ENCODE data around the gene SBK1.
"Not testable (repeated sequence)": the region's sequence is repeated elsewhere in the genome, so short reads cannot be mapped to it uniquely, and the experiment has no call there.

SBK1 gene

DNA sequence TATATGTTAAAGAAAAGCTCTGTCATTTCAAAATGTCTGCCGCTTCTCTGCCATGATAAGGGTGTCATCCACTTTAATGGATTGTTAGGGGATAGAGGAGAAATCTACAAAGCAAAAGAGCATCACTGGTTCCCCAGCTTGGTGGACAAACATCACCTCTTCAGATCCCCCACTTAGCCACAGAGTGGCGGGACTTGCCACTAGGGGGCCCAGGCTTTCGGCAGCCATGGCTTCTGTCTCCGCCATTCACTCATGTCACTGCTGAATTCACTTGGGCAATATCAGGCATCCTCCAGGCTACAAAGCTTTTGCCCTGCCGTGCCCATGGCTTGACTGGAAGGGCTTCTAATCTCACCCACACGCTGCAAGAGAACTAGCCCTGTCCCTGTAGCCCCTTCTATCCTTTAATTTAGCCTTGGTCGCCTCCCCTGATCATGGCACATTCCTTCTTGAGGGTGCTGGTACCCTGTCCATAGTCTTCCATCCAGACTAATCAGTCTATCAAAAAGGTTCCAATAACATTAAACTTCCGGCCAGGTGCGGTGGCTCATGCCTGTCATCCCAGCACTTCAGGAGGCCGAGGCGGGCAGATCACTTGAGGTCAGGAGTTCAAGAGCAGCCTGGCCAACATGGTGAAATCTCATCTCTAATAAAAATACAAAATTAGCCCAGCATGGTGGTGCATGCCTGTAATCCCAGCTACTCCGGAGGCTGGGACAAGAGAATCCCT, 34.7 kb downstream of the SBK1 start:
- no peaks in the 10 kb centered on the region for H3K27me3 ChIP-seq (ENCODE audit: control insufficient read depth, insufficient read depth, low read length)
- no peaks in the 10 kb centered on the region for H3K9me3 ChIP-seq (ENCODE audit: control insufficient read depth, insufficient read depth, low read length)
- WGBS (ENCODE audit: insufficient coverage, insufficient read length): no CpG with 5 or more reads among the region's 12 CpGs
- no peak overlapping the region for H3K27ac ChIP-seq (ENCODE audit: low read length)
- DNase-seq (ENCODE audit: low read depth, low spot score): no peak
- H3K4me3 ChIP-seq (ENCODE audit: low read length): no peak overlapping the region
- no peaks in the 10 kb centered on the region for H3K36me3 ChIP-seq (ENCODE audit: control insufficient read depth, insufficient read depth, low read length)
- peaks cover 2% of the 10 kb centered on the region; the same call in 1 of the 2 replicates for H3K4me1 ChIP-seq (ENCODE audit: control insufficient read depth, insufficient read depth, low read length)

DNA sequence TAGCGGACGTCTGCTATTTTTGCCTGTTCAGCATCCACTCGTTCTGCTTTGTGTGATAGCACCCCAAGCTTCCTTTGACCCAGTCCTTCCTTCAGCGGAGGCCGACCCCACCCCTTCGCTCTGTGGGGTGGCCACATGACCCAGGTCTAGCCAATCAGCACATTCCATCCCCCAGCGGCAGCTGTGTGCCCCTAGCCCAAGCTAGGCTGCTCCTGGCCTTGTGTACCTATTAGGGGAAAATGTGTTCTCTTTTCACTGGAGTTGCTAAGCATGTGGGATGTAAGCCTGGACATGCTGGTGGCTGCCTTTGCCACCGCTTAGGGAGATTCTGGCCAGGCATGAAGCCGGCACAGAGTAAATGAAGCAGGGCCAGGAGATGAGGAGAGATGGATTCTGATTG, 37.9 kb downstream of the SBK1 start:
- DNase-seq (ENCODE audit: low read depth, low spot score): not testable (repeated sequence)

DNA sequence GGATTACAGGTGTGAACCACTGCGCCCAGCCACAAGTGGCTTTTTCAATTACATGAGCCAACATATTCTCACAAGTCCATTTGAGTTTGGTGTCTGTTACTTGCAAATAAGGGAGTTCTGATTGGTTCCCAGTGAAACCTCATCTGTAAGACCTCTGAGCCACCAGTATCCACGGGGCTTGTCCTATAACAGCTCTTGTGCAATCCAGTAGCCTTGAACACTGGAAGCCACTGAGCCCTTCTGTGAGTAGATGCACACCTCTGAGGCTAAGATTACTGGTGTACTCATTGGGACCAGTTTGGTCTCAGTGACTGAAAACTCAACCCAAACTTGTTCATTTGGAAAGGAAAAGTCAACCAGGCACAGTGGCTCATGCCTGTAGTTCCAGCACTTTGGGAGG, 38.7 kb downstream of the SBK1 start:
- not testable (repeated sequence) for DNase-seq (ENCODE audit: low read depth, low spot score); H3K4me3 ChIP-seq (ENCODE audit: low read length); H3K9me3 ChIP-seq (ENCODE audit: control insufficient read depth, insufficient read depth, low read length); H3K4me1 ChIP-seq (ENCODE audit: control insufficient read depth, insufficient read depth, low read length); H3K27me3 ChIP-seq (ENCODE audit: control insufficient read depth, insufficient read depth, low read length); H3K27ac ChIP-seq (ENCODE audit: low read length); H3K36me3 ChIP-seq (ENCODE audit: control insufficient read depth, insufficient read depth, low read length)
- WGBS (ENCODE audit: insufficient coverage, insufficient read length): no CpG with 5 or more reads among the region's 2 CpGs

More for the DNA sequence above, 37.9 kb downstream of the SBK1 start:
- H3K27ac ChIP-seq (ENCODE audit: low read length); H3K4me1 ChIP-seq (ENCODE audit: control insufficient read depth, insufficient read depth, low read length); H3K27me3 ChIP-seq (ENCODE audit: control insufficient read depth, insufficient read depth, low read length); H3K4me3 ChIP-seq (ENCODE audit: low read length); H3K9me3 ChIP-seq (ENCODE audit: control insufficient read depth, insufficient read depth, low read length); H3K36me3 ChIP-seq (ENCODE audit: control insufficient read depth, insufficient read depth, low read length): not testable (repeated sequence)
- WGBS (ENCODE audit: insufficient coverage, insufficient read length): no CpG with 5 or more reads among the region's 9 CpGs

DNA sequence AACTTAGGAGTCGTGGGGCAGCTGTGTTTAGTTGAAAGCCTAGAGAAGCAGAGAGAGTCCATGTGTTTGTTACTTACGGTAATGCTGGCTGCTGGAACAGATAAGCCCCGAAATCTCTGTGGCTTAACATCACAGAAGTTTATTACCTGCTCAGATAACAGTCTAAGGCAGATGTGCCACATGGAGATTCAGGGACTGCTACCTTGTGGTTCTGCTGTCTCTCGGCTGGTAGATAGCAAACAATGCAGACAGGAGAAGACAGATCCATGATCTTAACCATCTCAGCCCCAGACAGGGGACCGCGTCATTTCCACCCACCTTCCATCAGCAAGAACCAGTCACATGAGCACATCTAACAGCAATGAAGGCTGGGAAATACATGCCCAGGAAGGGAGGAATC, 40.3 kb downstream of the SBK1 start:
- H3K4me3 ChIP-seq (ENCODE audit: low read length); H3K36me3 ChIP-seq (ENCODE audit: control insufficient read depth, insufficient read depth, low read length); H3K27ac ChIP-seq (ENCODE audit: low read length); DNase-seq (ENCODE audit: low read depth, low spot score); H3K27me3 ChIP-seq (ENCODE audit: control insufficient read depth, insufficient read depth, low read length); H3K9me3 ChIP-seq (ENCODE audit: control insufficient read depth, insufficient read depth, low read length); H3K4me1 ChIP-seq (ENCODE audit: control insufficient read depth, insufficient read depth, low read length): not testable (repeated sequence)
- no CpG with 5 or more reads among the region's 6 CpGs for WGBS (ENCODE audit: insufficient coverage, insufficient read length)

DNA sequence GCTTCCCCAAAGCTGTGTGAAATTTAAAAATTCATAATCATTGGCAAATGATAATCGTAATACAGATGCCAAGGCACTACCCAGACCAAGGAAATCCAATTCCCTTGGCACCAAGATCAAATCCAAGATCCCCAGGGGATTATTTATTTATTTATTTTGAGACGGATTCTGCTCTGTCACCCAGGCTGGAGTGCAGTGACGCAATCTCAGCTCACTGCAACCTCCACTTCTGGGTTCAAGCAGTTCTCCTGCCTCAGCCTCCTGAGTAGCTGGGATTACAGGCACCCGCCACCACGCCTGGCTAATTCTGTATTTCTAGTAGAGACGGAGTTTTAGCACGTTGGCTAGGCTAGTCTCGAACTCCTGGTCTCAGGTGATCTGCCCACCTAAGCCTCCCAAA, 43.4 kb downstream of the SBK1 start:
- not testable (repeated sequence) for H3K27ac ChIP-seq (ENCODE audit: low read length); H3K9me3 ChIP-seq (ENCODE audit: control insufficient read depth, insufficient read depth, low read length); DNase-seq (ENCODE audit: low read depth, low spot score); H3K36me3 ChIP-seq (ENCODE audit: control insufficient read depth, insufficient read depth, low read length); H3K27me3 ChIP-seq (ENCODE audit: control insufficient read depth, insufficient read depth, low read length); H3K4me3 ChIP-seq (ENCODE audit: low read length); H3K4me1 ChIP-seq (ENCODE audit: control insufficient read depth, insufficient read depth, low read length)
- WGBS (ENCODE audit: insufficient coverage, insufficient read length): no CpG with 5 or more reads among the region's 8 CpGs

DNA sequence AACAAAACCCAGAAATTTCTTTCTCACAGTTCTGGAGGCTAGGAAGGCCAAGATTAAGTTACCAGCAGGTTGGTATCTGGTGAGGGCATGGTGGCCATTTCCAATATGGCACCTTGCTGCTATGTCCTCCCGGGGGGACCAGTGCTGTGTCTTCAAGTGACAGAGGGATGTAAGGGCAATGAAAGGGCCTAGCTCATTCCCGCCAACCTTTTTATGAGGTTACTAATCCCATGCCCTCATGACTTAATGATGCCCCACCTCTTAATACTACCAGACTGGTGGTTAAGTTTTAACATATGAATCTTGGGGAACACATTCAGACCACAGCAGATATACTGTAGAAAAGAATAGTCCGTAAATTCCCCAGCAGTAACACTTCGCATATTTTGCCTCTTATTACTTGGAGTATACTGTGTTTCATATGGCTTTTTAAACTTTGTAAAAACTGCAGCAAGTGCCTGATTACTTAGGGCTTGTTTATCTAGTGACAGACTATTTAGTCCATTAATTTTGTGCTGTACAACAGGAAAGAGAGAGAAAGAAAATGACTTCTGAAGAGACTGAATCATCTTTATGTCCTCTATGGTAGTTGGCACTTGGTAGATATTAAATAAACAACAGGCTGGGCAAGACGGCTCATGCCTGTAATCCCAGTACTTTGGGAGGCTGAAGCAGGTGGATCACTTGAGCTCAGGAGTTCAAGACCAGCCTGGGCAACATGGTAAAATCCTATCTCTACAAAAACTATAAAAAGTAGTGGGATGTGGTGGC, 44.8 kb downstream of the SBK1 start:
- WGBS (ENCODE audit: insufficient coverage, insufficient read length): no CpG with 5 or more reads among the region's 5 CpGs
- H3K9me3 ChIP-seq (ENCODE audit: control insufficient read depth, insufficient read depth, low read length); H3K27me3 ChIP-seq (ENCODE audit: control insufficient read depth, insufficient read depth, low read length); DNase-seq (ENCODE audit: low read depth, low spot score); H3K4me1 ChIP-seq (ENCODE audit: control insufficient read depth, insufficient read depth, low read length); H3K4me3 ChIP-seq (ENCODE audit: low read length); H3K27ac ChIP-seq (ENCODE audit: low read length); H3K36me3 ChIP-seq (ENCODE audit: control insufficient read depth, insufficient read depth, low read length): not testable (repeated sequence)

DNA sequence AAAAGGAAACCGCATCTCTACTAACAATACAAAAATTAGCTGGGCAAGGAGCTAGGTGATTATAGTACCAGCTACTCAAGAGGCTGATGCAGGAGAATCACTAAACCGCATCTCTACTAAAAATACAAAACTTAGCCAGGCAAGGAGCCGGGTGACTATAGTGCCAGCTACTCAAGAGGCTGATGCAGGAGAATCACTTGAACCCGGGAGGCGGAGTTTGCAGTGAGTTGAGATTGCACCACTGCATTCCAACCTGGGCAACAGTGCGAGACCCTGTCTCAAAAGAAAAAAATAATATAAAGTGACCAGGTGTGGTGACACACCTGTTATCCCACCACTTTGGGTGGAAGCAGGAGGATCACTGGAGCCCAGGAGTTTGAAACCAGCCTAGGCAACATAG, 45.9 kb downstream of the SBK1 start:
- WGBS (ENCODE audit: insufficient coverage, insufficient read length): no CpG with 5 or more reads among the region's 6 CpGs
- not testable (repeated sequence) for H3K27ac ChIP-seq (ENCODE audit: low read length); DNase-seq (ENCODE audit: low read depth, low spot score); H3K27me3 ChIP-seq (ENCODE audit: control insufficient read depth, insufficient read depth, low read length); H3K4me1 ChIP-seq (ENCODE audit: control insufficient read depth, insufficient read depth, low read length); H3K36me3 ChIP-seq (ENCODE audit: control insufficient read depth, insufficient read depth, low read length); H3K9me3 ChIP-seq (ENCODE audit: control insufficient read depth, insufficient read depth, low read length); H3K4me3 ChIP-seq (ENCODE audit: low read length)

DNA sequence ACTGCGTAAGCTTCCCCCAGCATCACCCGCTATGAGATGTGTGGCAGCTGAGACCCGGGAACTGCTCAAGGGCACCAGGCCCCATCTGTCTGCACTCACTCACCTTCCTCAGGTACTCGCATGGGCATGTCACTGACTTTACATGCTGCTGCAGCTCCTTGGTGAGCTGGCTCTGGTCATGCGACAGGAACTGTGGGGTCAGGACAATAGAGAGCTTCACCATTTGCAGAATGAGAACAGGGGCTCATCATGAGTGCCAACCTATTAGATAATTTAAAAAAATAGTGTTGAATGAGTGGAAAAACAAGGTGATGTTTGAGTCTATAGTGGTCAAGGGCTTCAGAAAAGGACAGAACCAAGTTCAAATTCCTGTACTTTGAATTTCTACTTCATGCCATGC, 70.3 kb downstream of the SBK1 start:
- H3K9me3 ChIP-seq (ENCODE audit: control insufficient read depth, insufficient read depth, low read length); DNase-seq (ENCODE audit: low read depth, low spot score); H3K27ac ChIP-seq (ENCODE audit: low read length); H3K27me3 ChIP-seq (ENCODE audit: control insufficient read depth, insufficient read depth, low read length); H3K4me3 ChIP-seq (ENCODE audit: low read length); H3K4me1 ChIP-seq (ENCODE audit: control insufficient read depth, insufficient read depth, low read length); H3K36me3 ChIP-seq (ENCODE audit: control insufficient read depth, insufficient read depth, low read length): not testable (repeated sequence)
- WGBS (ENCODE audit: insufficient coverage, insufficient read length): no CpG with 5 or more reads among the region's 5 CpGs

DNA sequence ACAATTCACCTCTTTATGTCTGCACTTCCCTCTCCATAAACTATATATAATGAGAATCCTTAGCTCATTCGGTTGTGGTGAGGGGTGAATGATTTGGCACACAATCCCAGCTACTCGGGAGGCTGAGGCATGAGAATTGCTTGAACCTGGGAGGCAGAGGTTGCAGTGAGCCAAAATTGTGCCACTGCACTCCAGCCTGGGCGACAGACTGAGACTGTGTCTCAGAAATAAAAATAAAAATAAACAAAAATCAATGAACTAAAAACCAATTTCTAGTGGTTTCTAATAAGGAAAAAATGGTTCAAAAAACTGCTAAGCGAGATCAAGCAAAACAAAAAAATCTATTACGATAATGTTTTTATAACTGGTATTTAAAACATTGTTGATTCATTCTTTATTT, 71.1 kb downstream of the SBK1 start, which contains the start of gene NPIPB6:
Gene NPIPB6, minus strand, starts transcription at position 101 of the 400 bp plus-strand sequence. CDS start 686 bp downstream, outside the sequence.
- not testable (repeated sequence) for H3K27me3 ChIP-seq (ENCODE audit: control insufficient read depth, insufficient read depth, low read length); H3K4me3 ChIP-seq (ENCODE audit: low read length); DNase-seq (ENCODE audit: low read depth, low spot score); H3K9me3 ChIP-seq (ENCODE audit: control insufficient read depth, insufficient read depth, low read length); H3K36me3 ChIP-seq (ENCODE audit: control insufficient read depth, insufficient read depth, low read length); H3K4me1 ChIP-seq (ENCODE audit: control insufficient read depth, insufficient read depth, low read length); H3K27ac ChIP-seq (ENCODE audit: low read length)
- no CpG with 5 or more reads among the region's 5 CpGs for WGBS (ENCODE audit: insufficient coverage, insufficient read length)

DNA sequence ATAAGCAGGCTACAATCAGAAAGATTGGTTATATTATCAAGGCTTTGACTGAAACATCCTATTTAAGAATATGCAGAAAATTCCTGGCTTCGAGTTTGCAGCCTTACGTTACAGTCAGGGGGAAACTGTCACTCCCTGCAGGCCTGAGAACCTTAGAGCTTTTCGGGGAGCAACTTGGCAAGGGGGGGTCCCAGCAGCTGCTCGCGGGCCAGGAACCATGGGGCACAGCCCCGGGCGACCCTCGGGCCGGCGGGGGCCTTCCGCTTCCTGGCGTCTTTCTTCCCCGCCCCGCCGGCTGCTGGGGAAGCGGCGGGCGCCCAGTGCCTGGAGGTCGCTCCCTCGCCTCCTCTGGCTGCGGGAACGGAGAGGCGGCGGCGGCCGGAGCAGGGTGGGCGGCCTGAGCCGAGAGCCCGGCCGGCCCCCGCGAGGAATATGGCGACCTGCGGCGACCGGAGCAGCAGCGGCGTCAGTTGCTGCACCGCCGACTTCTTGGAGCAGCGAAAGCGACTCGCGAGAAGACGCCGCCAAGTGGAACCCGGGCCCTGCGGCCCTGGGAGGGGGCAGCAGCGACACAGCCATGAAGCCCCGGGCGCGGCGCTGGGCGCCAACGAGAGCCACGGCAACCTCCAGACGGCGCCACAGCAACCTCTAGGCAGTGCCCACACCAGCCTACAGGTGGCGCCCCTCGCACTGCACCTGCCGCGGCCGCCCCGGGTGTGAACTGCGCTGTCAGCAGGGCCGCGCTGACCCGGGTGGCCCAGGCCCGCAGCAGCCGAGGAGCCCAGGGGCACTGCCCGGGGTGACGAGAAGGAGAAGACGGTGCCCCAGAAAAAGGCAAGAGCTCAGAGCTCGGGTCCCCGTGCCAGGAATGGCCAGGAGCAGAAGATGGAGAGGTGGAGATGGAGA, 72.2 kb downstream of the SBK1 start:
- H3K9me3 ChIP-seq (ENCODE audit: control insufficient read depth, insufficient read depth, low read length); H3K36me3 ChIP-seq (ENCODE audit: control insufficient read depth, insufficient read depth, low read length); H3K4me1 ChIP-seq (ENCODE audit: control insufficient read depth, insufficient read depth, low read length); H3K27me3 ChIP-seq (ENCODE audit: control insufficient read depth, insufficient read depth, low read length); DNase-seq (ENCODE audit: low read depth, low spot score); H3K27ac ChIP-seq (ENCODE audit: low read length); H3K4me3 ChIP-seq (ENCODE audit: low read length): not testable (repeated sequence)
- no CpG with 5 or more reads among the region's 75 CpGs for WGBS (ENCODE audit: insufficient coverage, insufficient read length)
